Smooth muscle cell of the brain vasculature (primary cell): ENCODE measurements around the gene ZNF362.
"Not testable (repeated sequence)": the region's sequence is repeated elsewhere in the genome, so short reads cannot be mapped to it uniquely, and the experiment has no call there.

Experiments
- DNase-seq: peaks from one replicate; pipeline ENCODE4 v3.0.0-alpha.2; 2012; ENCODE audit warnings: low read depth, low spot score

ZNF362 gene

GRCh38 chr1:33305816-33306652 is 49.7 kb downstream of the ZNF362 start:
- no peak for DNase-seq

DNA sequence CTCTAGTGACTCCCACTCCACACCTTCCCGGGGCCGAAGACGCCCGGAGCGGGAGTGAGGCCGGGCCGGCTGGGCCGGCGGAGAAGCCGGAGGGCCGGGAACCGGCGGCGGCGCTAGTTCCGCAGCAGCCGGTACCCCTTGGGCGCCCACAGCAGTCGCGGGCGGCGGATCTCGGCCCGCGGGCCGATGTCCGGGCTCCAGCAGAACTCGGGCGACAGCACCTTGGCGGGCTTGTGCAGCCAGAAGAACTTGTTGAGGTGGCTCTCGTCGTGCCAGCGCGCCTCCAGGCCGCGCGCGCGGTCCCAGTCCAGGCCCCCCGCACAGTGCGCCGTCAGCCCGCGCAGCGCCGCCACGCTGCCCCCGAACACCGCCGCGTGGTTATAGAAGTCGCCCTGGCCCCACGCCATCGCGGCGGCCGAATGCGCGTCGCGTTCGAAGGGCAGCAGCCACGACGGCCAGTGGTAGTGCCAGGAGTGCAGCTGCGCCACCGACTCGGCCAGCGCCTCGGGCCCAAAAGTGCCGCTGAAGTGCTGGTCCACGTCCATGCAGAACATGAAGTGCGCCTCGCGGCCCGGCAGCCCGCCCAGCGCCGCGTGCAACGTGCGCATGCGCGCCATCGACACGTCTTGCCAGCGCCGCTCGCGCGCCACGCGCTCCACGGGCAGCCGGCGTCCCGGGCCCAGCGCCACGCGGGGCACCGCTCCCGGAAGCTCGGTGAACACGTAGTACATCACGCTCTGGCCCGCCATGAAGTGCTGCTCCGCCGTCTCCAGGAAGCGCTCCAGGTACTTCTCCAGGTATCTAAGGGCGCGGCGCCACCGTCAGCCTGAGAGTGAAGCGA is 50.6 kb downstream of the ZNF362 start:
- DNase-seq: no peak

DNA sequence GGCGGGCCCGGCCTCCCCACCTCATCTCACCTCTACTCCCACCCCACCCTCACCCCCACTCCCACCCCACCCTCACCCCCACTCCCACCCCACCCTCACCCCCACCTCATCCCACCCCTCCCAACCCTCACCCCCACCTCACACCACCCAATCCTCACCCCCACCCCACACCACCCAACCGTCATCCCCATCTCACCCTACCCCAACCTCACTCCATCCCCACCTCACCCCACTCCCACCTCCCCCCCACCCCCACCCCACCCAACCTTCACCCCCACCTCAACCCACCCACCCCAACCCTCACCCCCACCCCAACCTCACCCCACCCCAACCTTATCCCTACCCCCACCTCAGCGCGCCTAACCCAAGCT is 51.2 kb downstream of the ZNF362 start:
- no peak for DNase-seq

DNA sequence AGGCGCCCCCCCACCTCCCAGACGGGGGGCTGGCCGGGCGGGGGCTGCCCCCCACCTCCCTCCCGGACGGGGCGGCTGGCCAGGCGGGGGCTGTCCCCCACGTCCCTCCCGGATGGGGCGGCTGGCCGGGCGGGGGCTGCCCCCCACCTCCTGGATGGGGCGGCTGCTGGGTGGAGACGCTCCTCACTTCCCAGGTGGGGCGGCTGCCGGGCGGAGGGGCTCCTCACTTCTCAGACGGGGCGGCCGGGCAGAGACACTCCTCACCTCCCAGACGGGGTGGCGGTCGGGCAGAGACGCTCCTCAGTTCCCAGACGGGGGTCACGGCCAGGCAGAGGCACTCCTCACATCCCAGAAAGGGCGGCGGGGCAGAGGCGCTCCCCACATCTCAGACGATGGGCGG is 53.1 kb downstream of the ZNF362 start:
- DNase-seq: not testable (repeated sequence)

DNA sequence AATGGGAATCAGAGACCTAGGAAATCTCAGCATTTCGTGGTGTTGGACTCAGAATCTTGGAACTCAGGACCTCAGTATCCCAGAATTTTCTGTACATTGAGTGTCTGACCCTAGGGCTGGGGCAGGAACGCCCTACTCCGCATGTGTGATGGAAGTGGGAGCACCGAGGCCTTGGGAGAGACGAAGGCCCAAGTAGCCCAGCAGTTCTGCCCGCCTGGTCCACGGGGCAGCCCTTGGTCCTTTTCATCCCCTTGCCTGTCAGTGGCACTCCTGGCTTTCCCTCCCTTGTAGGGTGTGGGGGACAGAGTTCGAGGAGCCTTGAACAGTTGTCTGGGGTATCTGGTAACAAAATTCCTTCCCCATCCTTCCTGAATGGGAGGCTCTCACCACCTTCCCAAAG is 54.4 kb downstream of the ZNF362 start:
- no peak for DNase-seq

DNA sequence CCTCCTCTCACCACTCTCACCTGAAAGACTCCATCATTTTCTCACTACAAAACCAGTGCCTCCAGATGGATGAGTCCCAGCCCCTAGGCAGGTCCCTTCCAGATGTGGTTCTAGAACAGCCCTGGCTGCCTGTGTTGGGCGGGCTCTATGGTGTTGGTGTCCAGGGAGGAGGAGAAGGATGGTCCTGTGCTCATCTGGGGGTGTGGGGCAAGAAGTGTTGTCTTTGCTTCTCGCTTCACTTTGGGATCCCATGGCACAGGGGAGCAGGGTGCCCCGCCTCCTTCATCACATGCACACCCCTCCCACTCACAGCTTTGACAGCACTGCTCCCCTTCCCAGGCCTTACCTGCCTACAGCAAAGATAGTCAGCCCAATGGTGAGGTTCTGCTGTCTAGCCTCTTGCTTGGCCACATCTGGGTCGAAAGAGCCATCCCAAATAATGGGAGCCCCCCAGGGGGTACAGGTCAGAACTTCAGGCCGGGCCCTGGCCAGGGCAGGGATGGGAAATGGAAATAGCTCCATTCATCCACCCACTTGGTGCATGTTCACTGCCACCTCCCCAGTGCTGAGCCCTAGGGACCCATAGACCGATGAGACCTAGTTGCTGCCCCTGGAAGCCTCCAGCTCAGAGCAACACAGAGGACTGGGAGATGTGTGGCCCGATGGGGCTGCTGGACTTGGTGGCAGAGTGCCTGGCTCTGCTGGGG is 55.6 kb downstream of the ZNF362 start:
- DNase-seq: no peak

- DNase-seq: no peak
Observed at GRCh38 chr1:33312413-33312749, 56.1 kb downstream of the ZNF362 start.

GRCh38 chr1:33314416-33314815 is 58.1 kb downstream of the ZNF362 start:
- no peak for DNase-seq

GRCh38 chr1:33316601-33317000 is 60.3 kb downstream of the ZNF362 start:
- DNase-seq: no peak

DNA sequence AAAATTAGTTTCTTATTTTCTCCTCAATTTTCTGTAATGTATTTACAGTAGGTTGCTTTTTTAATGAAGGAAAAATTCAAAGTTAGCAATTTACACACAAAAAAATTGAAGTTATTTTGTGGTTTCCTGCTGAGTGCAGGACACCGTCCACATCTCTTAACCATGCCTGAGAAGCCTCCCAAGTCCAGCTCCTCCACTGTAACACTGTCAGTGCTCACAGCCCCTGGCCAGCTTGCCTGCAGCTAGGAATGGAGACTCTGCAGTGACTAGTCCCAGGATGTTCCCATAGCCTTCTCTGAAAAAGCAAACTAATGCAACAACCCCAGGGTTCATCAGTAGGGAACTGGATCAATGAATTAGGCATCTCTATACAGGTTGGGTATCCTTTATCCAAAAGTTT is 61.1 kb downstream of the ZNF362 start:
- no peak for DNase-seq

DNA sequence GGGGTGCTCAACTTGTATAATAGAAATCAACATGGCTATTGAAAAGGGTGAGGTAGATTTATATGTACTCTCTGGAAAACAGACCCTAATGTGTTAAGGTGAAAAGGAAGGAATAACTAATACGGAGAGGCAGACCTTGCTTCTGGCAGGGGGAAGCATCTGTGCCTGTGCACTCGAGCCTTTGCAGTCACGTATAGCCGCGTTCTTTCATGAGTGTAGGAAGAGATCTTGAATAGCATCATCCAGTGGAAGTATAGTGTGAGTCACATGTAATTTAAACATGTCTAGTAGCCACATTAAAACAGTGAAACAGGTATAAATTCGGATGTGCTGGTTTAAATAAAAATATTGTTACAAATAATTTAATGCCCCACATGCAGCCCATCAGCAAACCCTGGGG is 61.7 kb downstream of the ZNF362 start:
- DNase-seq: no peak

DNA sequence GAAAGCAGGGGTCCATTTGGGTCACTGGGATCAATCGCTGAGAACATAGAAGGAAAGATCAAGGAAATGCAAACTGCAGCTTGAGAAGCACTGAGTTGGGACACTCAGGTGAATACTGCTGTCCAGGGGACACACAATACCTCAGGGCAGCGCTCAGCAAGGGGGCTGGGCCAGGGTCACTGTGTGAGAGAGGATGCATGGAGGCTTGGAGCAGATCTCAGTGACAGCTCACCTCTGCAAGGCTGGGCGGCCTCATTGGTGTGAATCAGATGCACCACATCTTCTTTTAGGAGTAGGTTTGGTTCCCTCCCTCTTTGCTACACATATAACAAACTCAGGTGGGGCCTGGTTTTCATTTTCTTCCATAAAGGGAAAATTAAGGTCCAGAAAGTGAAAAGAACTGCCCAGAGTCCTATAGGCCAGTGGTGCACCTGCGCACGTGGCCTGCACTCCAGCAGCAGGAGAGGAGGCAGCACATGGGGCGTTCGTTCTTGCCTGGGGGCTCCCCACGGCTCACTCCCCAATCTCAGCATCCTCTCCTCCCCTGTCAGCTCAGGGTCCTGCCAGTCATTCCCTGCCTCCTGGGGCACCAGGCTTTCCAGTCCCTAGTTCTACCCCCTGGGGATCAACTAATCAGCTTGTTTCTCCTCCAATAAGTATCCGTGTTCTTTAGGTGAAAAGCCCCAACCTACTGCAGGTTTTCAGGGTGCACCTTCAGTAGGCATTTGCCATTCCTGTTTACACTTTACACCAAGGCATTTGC is 63.1 kb downstream of the ZNF362 start:
- no peak for DNase-seq

GRCh38 chr1:33319949-33320618 is 63.8 kb downstream of the ZNF362 start:
- no peak for DNase-seq

- no peak for DNase-seq
Observed at GRCh38 chr1:33320619-33321165, 64.4 kb downstream of the ZNF362 start, which contains the start of gene A3GALT2. Gene A3GALT2, minus strand, starts transcription at chr1:33321098. Its CDS starts 0 bp downstream, at chr1:33321098.

DNA sequence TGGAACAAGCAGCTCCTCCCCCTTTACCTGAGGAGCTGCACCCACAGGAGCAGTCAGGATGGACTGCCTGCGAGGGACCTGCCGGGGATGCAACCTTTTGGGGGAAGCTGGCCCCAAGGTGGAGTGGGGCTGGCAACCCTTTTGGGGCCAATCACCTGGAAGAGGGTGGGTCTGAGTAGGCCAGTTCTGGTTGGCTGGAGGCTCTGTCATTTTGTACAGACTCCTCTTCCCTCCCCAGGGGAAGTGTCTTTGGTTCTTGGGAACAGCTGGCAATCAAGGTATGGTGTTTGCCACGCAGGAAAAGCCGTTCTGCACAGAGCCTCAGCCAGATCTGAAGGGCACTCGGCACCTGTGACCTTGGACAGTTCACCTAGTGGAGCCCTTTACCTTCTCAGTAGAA is 64.9 kb downstream of the ZNF362 start:
- DNase-seq: no peak

GRCh38 chr1:33322109-33322508 is 65.8 kb downstream of the ZNF362 start:
- DNase-seq: no peak

GRCh38 chr1:33322870-33323585 is 66.7 kb downstream of the ZNF362 start:
- DNase-seq: no peak

- no peak for DNase-seq
Observed at GRCh38 chr1:33323663-33324477, 67.6 kb downstream of the ZNF362 start.
